ENCODE measurements around the gene GAS7.

GAS7 gene

GRCh38 chr17:10144456-10144855, 54.0 kb downstream of the GAS7 start:
- TF ChIP-seq TSHZ2 (CRISPR knock-in tag; IDR thresholded peaks at IDR 0.05) (no peak), ZNF565 (CRISPR knock-in tag; conservative IDR thresholded peaks at IDR 0.05; ENCODE audit: low read depth) (no peak), ESRRG (CRISPR knock-in tag; IDR thresholded peaks at IDR 0.05) (no peak), OSR1 (CRISPR knock-in tag; IDR thresholded peaks at IDR 0.05) (no peak), ZFP3 (CRISPR knock-in tag; IDR thresholded peaks at IDR 0.05) (no peak), SNAI2 (CRISPR knock-in tag; IDR thresholded peaks at IDR 0.05) (no peak)
- no peak for ATAC-seq

GRCh38 chr17:10141436-10141835, 57.0 kb downstream of the GAS7 start:
- TF ChIP-seq ZFP30 (CRISPR knock-in tag; IDR thresholded peaks at IDR 0.05) (no peak), TSHZ2 (CRISPR knock-in tag; IDR thresholded peaks at IDR 0.05) (no peak), PPARA (CRISPR knock-in tag; IDR thresholded peaks at IDR 0.05; ENCODE audit: borderline replicate concordance) (no peak), ZFP3 (CRISPR knock-in tag; IDR thresholded peaks at IDR 0.05) (no peak), CSDC2 (CRISPR knock-in tag; IDR thresholded peaks at IDR 0.05) (no peak), SNAI2 (CRISPR knock-in tag; IDR thresholded peaks at IDR 0.05) (no peak), ESRRG (CRISPR knock-in tag; IDR thresholded peaks at IDR 0.05) (no peak), ZNF8 (CRISPR knock-in tag; IDR thresholded peaks at IDR 0.05) (no peak), GLIS3 (CRISPR knock-in tag; IDR thresholded peaks at IDR 0.05) (no peak), CSRNP3 (CRISPR knock-in tag; IDR thresholded peaks at IDR 0.05) (no peak), CREB5 (CRISPR knock-in tag; IDR thresholded peaks at IDR 0.05; ENCODE audit: low read depth) (no peak), ZNF70 (CRISPR knock-in tag; IDR thresholded peaks at IDR 0.05) (no peak), ZNF565 (CRISPR knock-in tag; conservative IDR thresholded peaks at IDR 0.05; ENCODE audit: low read depth) (no peak), OSR1 (CRISPR knock-in tag; IDR thresholded peaks at IDR 0.05) (no peak), RARB (CRISPR knock-in tag; IDR thresholded peaks at IDR 0.05) (no peak), ISL1 (CRISPR knock-in tag; IDR thresholded peaks at IDR 0.05) (no peak), POU6F1 (CRISPR knock-in tag; IDR thresholded peaks at IDR 0.05; ENCODE audit: borderline replicate concordance, low read depth) (no peak), TOX (CRISPR knock-in tag; IDR thresholded peaks at IDR 0.05; ENCODE audit: borderline replicate concordance) (no peak), PATZ1 (CRISPR knock-in tag; IDR thresholded peaks at IDR 0.05; ENCODE audit: borderline replicate concordance) (no peak)
- ATAC-seq: no peak
